Retinal pigment epithelial cell (primary cell): ENCODE data around the gene PRKAG2.

Source experiments
- DNase-seq: peaks from one replicate; pipeline ENCODE4 v3.0.0-alpha.2; 2010; ENCODE audit warnings: low read depth
- H3K4me3 ChIP-seq: 2 replicates; pipeline ENCODE4 v1.5.1; 2011; ENCODE audit warnings: mild to moderate bottlenecking, low read length, control low read depth, moderate library complexity
- CTCF ChIP-seq: conservative IDR thresholded peaks from 2 replicates; pipeline ENCODE4 v1.5.1; 2011; ENCODE audit warnings: low read depth, low read length, control low read depth, inconsistent platforms

The PRKAG2 gene

GRCh38 chr7:151712810-151713125 is 164.1 kb downstream of the PRKAG2 start:
- TF ChIP-seq CTCF, result no peak
- H3K4me3 ChIP-seq, result no peak overlapping the region
- DNase-seq, result no peak

- TF ChIP-seq CTCF, result no peak
- H3K4me3 ChIP-seq, result no peak overlapping the region
- DNase-seq, result no peak
These were observed 164.8 kb downstream of the PRKAG2 start for GRCh38 chr7:151711906-151712809.

GRCh38 chr7:151711435-151711872 is 165.5 kb downstream of the PRKAG2 start:
- no peak for DNase-seq
- H3K4me3 ChIP-seq, result no peak overlapping the region
- TF ChIP-seq CTCF, result no peak

- DNase-seq, result no peak
- TF ChIP-seq CTCF, result no peak
These were observed 166.1 kb downstream of the PRKAG2 start for GRCh38 chr7:151710646-151711434.

GRCh38 chr7:151710121-151710640 is 166.7 kb downstream of the PRKAG2 start:
- H3K4me3 ChIP-seq, result no peak overlapping the region
- TF ChIP-seq CTCF, result no peak
- no peak for DNase-seq

More at GRCh38 chr7:151710646-151711434, 166.1 kb downstream of the PRKAG2 start:
- no peak overlapping the region for H3K4me3 ChIP-seq

- TF ChIP-seq CTCF, result no peak
- no peak overlapping the region for H3K4me3 ChIP-seq
- DNase-seq, result no peak
These were observed 167.5 kb downstream of the PRKAG2 start for GRCh38 chr7:151709141-151710038.
